KOPT-K1 (cell line): ENCODE measurements around the gene POLR1H.

Experiments
- H3K27ac ChIP-seq: fragments of 200-600 bp; sonication (generic); 2 replicates; pipeline ENCODE4 v1.5.1; 2016; ENCODE audit warnings: antibody characterized with exemption, mild to moderate bottlenecking, low read depth, low read length; ENCODE audit not compliant: poor library complexity, severe bottlenecking
- H3K36me3 ChIP-seq: fragments of 200-600 bp; sonication (generic); 2 replicates; pipeline ENCODE4 v1.5.1; 2017; ENCODE audit warnings: antibody characterized with exemption, mild to moderate bottlenecking, low read length, moderate library complexity; ENCODE audit not compliant: insufficient read depth
- H3K9me3 ChIP-seq: fragments of 200-600 bp; sonication (generic); 2 replicates; pipeline ENCODE4 v1.5.1; 2017; ENCODE audit warnings: antibody characterized with exemption, low read length, mild to moderate bottlenecking; ENCODE audit not compliant: insufficient read depth, poor library complexity, severe bottlenecking

The POLR1H gene

GRCh38 chr6:30071858-30072257, 10.8 kb downstream of the POLR1H start:
- H3K27ac ChIP-seq: no peak overlapping the region
- H3K36me3 ChIP-seq: peaks cover 23% of the 10 kb centered on the region; the same call in 1 of the 2 replicates
- H3K9me3 ChIP-seq: no peaks in the 10 kb centered on the region

GRCh38 chr6:30073489-30074235, 12.6 kb downstream of the POLR1H start:
- H3K27ac ChIP-seq: no peak overlapping the region
- no peaks in the 10 kb centered on the region for H3K9me3 ChIP-seq
- H3K36me3 ChIP-seq: peaks cover 21% of the 10 kb centered on the region; the same call in 1 of the 2 replicates

GRCh38 chr6:30074331-30075093, 13.4 kb downstream of the POLR1H start:
- no peak overlapping the region for H3K27ac ChIP-seq

GRCh38 chr6:30075094-30075789, 14.2 kb downstream of the POLR1H start, which contains the start of gene RNF39:
TSS of gene RNF39 (minus strand) at chr6:30075769. CDS start at chr6:30075585, 184 bp downstream.
- Histone ChIP-seq H3K27ac (no peak within 1 kb of the TSS), H3K9me3 (no peaks in the 10 kb centered on the region), H3K36me3 (peaks cover 7% of the 10 kb centered on the region; the same call in 1 of the 2 replicates)

More at GRCh38 chr6:30074331-30075093, 13.4 kb downstream of the POLR1H start:
- H3K9me3 ChIP-seq: no peaks in the 10 kb centered on the region
- peaks cover 12% of the 10 kb centered on the region; the same call in 1 of the 2 replicates for H3K36me3 ChIP-seq

- Histone ChIP-seq H3K27ac (no peak overlapping the region), H3K36me3 (no peaks in the 10 kb centered on the region), H3K9me3 (no peaks in the 10 kb centered on the region)
Observed at GRCh38 chr6:30075790-30076732, 15.0 kb downstream of the POLR1H start.

GRCh38 chr6:30077218-30077617, 16.2 kb downstream of the POLR1H start:
- Histone ChIP-seq H3K27ac (peak overlapping the region; percentile 23), H3K9me3 (no peaks in the 10 kb centered on the region), H3K36me3 (no peaks in the 10 kb centered on the region)

GRCh38 chr6:30087876-30088275, 26.8 kb downstream of the POLR1H start:
- Histone ChIP-seq H3K27ac (no peak overlapping the region), H3K9me3 (no peaks in the 10 kb centered on the region), H3K36me3 (no peaks in the 10 kb centered on the region)

- Histone ChIP-seq H3K27ac (no peak overlapping the region), H3K36me3 (no peaks in the 10 kb centered on the region)
Observed at GRCh38 chr6:30091577-30092381, 30.7 kb downstream of the POLR1H start.

GRCh38 chr6:30092852-30093543, 31.9 kb downstream of the POLR1H start:
- Histone ChIP-seq H3K36me3 (no peaks in the 10 kb centered on the region), H3K9me3 (no peaks in the 10 kb centered on the region)

More at GRCh38 chr6:30091577-30092381, 30.7 kb downstream of the POLR1H start:
- no peaks in the 10 kb centered on the region for H3K9me3 ChIP-seq

GRCh38 chr6:30093951-30094661, 33.0 kb downstream of the POLR1H start:
- no peaks in the 10 kb centered on the region for H3K9me3 ChIP-seq
- H3K27ac ChIP-seq: no peak overlapping the region
- H3K36me3 ChIP-seq: no peaks in the 10 kb centered on the region

More at GRCh38 chr6:30092852-30093543, 31.9 kb downstream of the POLR1H start:
- H3K27ac ChIP-seq: no peak overlapping the region

GRCh38 chr6:30096829-30097228, 35.8 kb downstream of the POLR1H start:
- Histone ChIP-seq H3K27ac (no peak overlapping the region), H3K36me3 (no peaks in the 10 kb centered on the region), H3K9me3 (no peaks in the 10 kb centered on the region)

- Histone ChIP-seq H3K9me3 (no peaks in the 10 kb centered on the region), H3K36me3 (no peaks in the 10 kb centered on the region), H3K27ac (no peak overlapping the region)
Observed at GRCh38 chr6:30097902-30098768, 37.1 kb downstream of the POLR1H start.
